Progenitor cell of endocrine pancreas (in vitro differentiated cells): ENCODE results near the gene FNDC3B. TPM values are rescaled to one million over a fixed set of nuclear protein-coding genes. Genes with fewer than 3 reads are reported as not detected.

Experiments
- DNase-seq: peaks from one replicate; pipeline ENCODE4 v3.0.0; 2021; ENCODE audit warnings: low spot score; ENCODE audit not compliant: unreplicated experiment
- H3K27ac Mint-ChIP-seq: 2 replicates; pipeline ENCODE4 v1.8.0; 2021; ENCODE audit warnings: mild to moderate bottlenecking, moderate library complexity, mixed read lengths
- H3K27me3 Mint-ChIP-seq: 2 replicates; pipeline ENCODE4 v1.8.0; 2021; ENCODE audit warnings: mixed read lengths
- H3K36me3 Mint-ChIP-seq: 2 replicates; pipeline ENCODE4 v1.8.0; 2022; ENCODE audit warnings: mixed read lengths; ENCODE audit not compliant: insufficient read depth
- H3K4me1 Mint-ChIP-seq: 2 replicates; pipeline ENCODE4 v1.8.0; 2021; ENCODE audit warnings: low read depth, mixed read lengths
- H3K4me3 Mint-ChIP-seq: 2 replicates; pipeline ENCODE4 v1.8.0; 2021; ENCODE audit warnings: low read depth, mild to moderate bottlenecking, moderate library complexity, mixed read lengths
- H3K9me3 Mint-ChIP-seq: 2 replicates; pipeline ENCODE4 v1.8.0; 2021; ENCODE audit warnings: low read depth, mixed read lengths
- CTCF ChIP-seq: fragments of 200-600 bp; sonication (generic); IDR thresholded peaks from one replicate; pipeline ENCODE4 v1.5.0; 2021; ENCODE audit warnings: antibody characterized with exemption, mild to moderate bottlenecking; ENCODE audit not compliant: unreplicated experiment
- total RNA-seq: library from RNA; stranded (reverse); gene quantifications from 2 replicates; pipeline ENCODE4 v1.2.1, GENCODE V29; 2021

FNDC3B gene
- total RNA-seq, 1 donor from 2014 or later = 158 TPM

- peak overlapping the region; percentile 22 for H3K4me3 Mint-ChIP-seq
- no peak for DNase-seq
- H3K27ac Mint-ChIP-seq = peak overlapping the region; percentile 23
- no peaks in the 10 kb centered on the region for H3K9me3 Mint-ChIP-seq
- TF ChIP-seq CTCF = no peak
- H3K36me3 Mint-ChIP-seq = peaks cover 4% of the 10 kb centered on the region
- peaks cover 58% of the 10 kb centered on the region for H3K4me1 Mint-ChIP-seq
- H3K27me3 Mint-ChIP-seq = no peaks in the 10 kb centered on the region
Measured at GRCh38 chr3:172155897-172156585, 116.7 kb downstream of the FNDC3B start.

GRCh38 chr3:172156586-172156955 is 117.2 kb downstream of the FNDC3B start:
- no peaks in the 10 kb centered on the region for H3K27me3 Mint-ChIP-seq
- peaks cover 7% of the 10 kb centered on the region for H3K36me3 Mint-ChIP-seq
- TF ChIP-seq CTCF = no peak
- H3K9me3 Mint-ChIP-seq = no peaks in the 10 kb centered on the region
- no peak for DNase-seq
- H3K4me3 Mint-ChIP-seq = peak overlapping the region; percentile 22
- H3K27ac Mint-ChIP-seq = peak overlapping the region; percentile 23
- peaks cover 56% of the 10 kb centered on the region for H3K4me1 Mint-ChIP-seq

GRCh38 chr3:172157564-172158258 is 118.3 kb downstream of the FNDC3B start:
- DNase-seq = no peak
- no peak for TF ChIP-seq CTCF
- Mint-ChIP-seq H3K27ac (no peak overlapping the region), H3K4me1 (peaks cover 46% of the 10 kb centered on the region), H3K36me3 (peaks cover 9% of the 10 kb centered on the region), H3K9me3 (no peaks in the 10 kb centered on the region), H3K4me3 (no peak overlapping the region), H3K27me3 (no peaks in the 10 kb centered on the region)

GRCh38 chr3:172158741-172159140 is 119.4 kb downstream of the FNDC3B start:
- peaks cover 38% of the 10 kb centered on the region for H3K4me1 Mint-ChIP-seq

GRCh38 chr3:172159376-172159775 is 120.0 kb downstream of the FNDC3B start:
- H3K36me3 Mint-ChIP-seq = peaks cover 10% of the 10 kb centered on the region
- no peaks in the 10 kb centered on the region for H3K27me3 Mint-ChIP-seq

More at GRCh38 chr3:172158741-172159140, 119.4 kb downstream of the FNDC3B start:
- H3K27me3 Mint-ChIP-seq = no peaks in the 10 kb centered on the region
- H3K4me3 Mint-ChIP-seq = no peak overlapping the region
- no peak for DNase-seq
- no peak for TF ChIP-seq CTCF
- peaks cover 10% of the 10 kb centered on the region for H3K36me3 Mint-ChIP-seq
- H3K27ac Mint-ChIP-seq = no peak overlapping the region
- H3K9me3 Mint-ChIP-seq = no peaks in the 10 kb centered on the region

More at GRCh38 chr3:172159376-172159775, 120.0 kb downstream of the FNDC3B start:
- Mint-ChIP-seq H3K4me3 (no peak overlapping the region), H3K9me3 (no peaks in the 10 kb centered on the region), H3K4me1 (peaks cover 38% of the 10 kb centered on the region), H3K27ac (no peak overlapping the region)
- no peak for TF ChIP-seq CTCF
- DNase-seq = no peak
